Panc1 (cell line): ENCODE results near the gene SPDYC.

Source experiments
- CTCF ChIP-seq: fragments of 450-650 bp; IDR thresholded peaks from 2 replicates; pipeline ENCODE4 v1.5.1; 2017; ENCODE audit warnings: mild to moderate bottlenecking
- POLR2AphosphoS5 ChIP-seq: IDR thresholded peaks from 2 replicates; pipeline ENCODE4 v1.6.1; 2012; ENCODE audit warnings: mild to moderate bottlenecking, low read depth, low read length, moderate library complexity
- SIN3A ChIP-seq: IDR thresholded peaks from 2 replicates; pipeline ENCODE4 v1.6.1; 2012; ENCODE audit warnings: low read depth, mild to moderate bottlenecking, low read length, moderate library complexity, borderline replicate concordance; ENCODE audit not compliant: insufficient read depth
- TCF7L2 ChIP-seq: IDR thresholded peaks from 2 replicates; pipeline ENCODE4 v1.6.1; 2011; ENCODE audit warnings: mild to moderate bottlenecking, low read depth, low read length, inconsistent platforms

- TF ChIP-seq SIN3A, result no peak
- TF ChIP-seq CTCF, result no peak
- TF ChIP-seq POLR2AphosphoS5, result no peak
- no peak for TF ChIP-seq TCF7L2
These were observed 36.3 kb upstream of the SPDYC start for GRCh38 chr11:65133724-65134123.
